ENCODE results near the gene ACTG1.

The ACTG1 gene

DNA sequence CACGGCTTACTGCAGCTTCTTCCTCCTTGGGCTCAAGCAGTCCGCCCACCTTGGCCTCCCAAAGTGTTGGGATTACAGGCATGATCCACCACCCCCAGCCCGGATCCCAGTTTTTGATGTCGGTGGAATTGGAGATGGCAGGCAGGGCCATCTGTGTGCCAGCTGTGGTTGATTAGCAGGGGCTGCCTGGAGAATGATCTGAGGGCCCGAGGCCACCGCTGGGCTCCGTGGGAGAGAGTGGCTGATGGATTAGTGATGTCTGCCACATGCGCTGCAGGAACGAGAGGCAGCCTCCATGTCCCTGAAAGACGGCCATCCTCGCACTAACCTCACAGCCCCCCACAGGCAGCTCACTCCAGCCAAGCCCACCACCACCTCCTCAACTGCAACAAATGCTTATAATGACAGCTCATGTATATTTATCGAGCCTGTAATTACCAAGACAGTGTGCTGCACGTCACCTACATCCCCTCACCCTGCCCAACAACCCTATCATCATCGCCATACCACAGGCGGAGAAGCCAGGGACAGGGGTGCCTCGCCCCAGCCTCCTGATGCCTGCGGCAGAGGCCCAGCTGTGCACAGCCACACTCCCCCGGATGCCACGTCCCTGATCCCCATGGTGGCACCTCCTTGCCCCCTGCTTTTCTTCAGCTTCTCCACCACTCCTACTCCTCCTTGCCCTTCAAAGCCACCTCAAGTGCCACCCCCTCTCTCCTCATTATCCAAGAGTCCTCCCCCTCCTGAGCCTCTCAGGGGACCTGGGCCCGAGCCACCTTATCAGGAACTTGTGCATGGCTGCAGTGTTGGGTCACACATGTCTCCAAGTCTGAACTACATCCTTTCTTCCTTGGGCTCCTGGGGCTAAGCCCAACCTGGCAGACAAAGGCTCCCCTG is 33.2 kb downstream of the ACTG1 start:
- DNase-seq = no peak

- DNase-seq = no peak
Observed at GRCh38 chr17:81478119-81478518, 34.5 kb downstream of the ACTG1 start.

DNA sequence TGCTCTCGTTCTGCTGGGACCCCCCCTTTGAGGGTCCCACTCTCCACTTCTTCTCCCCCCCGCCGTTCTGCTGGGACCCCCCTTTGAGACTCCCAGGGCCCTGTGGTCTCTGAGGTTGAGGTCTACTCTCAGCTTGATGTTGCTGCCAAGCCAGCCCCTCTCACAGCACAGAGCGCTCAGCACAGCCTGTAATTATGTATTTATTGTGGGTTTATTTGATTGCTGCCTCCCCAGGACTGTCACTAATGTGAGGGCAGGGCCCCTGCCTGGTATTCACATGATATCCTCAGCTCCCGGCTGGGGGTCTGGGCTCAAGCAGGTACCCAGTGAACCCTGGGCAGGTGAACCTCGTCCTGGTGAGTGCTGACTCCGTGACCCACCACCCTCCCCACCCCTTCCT is 35.4 kb downstream of the ACTG1 start:
- DNase-seq = no peak

DNA sequence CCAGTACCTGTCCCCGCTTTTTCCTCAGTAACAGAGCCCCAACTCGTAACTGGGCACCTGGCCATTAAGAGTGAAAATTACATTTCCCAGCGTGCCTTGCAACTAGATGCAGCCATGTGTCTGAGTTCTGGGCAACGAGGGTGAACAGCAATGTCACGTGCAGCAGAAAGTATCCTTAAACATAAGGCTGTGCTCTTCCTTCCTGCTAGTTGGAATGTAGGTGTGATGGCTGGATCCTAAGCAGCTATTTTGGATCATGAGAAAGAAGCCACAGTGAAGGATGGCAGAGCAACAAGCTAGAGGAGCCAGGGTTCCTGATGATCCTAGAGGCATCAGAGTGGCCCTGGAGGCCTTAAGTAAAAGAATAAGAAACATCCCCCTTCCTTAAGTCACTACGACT is 36.0 kb downstream of the ACTG1 start:
- DNase-seq = no peak

DNA sequence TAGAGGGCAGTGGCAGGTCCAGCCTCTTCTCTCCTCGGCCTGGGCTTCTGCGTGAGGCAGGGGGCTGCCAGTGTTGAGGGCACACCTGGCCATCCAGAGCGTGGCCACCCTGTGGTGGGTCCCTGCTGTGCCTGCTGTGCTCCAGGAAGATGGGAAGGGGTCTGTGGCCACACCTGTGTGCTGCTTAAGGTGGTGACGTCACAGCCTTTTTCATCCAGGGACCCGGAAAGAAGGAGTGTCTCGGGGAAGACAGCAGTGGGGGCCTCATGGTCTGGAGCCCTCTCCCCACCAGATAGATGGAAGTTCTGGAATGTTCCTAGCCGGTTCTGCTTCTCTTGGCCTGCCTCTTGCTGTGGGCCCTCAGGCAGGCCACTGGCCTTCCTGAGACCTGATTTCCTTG is 36.5 kb downstream of the ACTG1 start:
- no peak for DNase-seq

DNA sequence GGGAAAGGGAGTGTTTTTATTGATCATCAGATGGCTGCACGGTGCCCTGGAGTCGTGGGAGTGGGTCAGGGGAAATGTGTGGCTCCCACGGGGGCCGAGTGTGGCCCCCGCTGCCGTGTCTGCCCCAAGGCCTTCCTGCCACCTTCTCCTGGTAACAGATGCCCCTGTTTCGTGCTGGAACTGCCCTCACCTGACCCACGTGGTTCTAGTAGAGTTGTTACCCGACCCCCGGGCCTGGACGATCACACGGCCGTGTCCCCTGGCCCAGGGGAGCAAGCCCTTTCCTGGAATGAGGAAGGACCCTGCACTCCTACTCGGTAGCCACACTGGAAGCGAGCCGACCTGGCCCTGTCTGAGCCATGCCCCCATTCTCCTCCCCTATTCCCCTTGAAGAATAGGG is 37.6 kb downstream of the ACTG1 start:
- DNase-seq = no peak

DNA sequence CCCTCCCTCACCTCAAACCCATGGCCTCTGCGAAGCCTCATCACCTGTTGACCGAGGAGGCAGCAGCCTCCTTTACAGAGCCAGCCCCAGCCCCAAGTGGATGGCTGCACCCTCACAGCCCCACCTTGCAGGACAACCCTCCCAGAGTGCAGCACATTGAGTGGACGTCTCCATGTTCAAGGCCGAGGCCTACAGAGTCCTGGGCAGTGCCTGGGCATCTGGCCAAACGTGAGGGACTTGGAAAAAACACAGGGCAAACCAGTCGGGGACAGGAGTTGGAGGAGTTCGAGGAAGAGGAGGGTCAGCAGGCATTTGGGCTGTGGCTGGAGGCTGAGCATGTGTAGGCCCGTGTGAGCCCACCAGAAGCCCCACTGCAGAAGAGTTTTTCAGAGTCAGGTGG is 39.6 kb downstream of the ACTG1 start:
- no peak for DNase-seq

DNA sequence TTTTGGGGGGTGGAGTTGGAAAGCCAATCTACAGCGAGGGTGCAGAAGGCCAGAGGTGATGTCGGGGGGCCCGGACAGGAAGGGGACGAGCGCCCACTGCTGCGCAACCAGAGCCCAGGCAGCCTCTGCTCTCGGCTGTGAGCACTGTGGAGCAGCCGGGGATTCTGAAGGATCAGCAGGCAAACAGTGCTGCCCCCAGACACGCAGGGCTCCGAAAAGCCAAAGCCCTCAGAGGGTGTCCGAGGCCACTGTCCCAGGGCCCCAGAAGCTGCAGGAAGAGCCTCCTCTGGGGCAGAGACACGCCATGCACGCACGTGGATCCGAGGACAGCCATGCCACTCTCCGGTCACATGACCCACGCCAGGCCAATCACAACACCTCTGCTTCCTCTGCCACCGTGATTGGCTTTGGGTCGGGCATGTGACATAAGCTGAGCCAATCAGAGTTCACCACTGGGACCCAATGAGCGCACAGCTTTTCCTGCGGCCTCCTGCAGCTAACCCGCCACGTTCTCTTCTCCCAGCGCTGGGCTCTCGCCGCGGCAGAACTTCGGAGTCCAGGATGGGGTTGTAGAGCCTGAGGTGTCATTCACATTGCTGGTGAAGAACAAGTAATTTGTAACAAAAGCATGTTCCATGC is 40.7 kb downstream of the ACTG1 start:
- DNase-seq = no peak

- no peak for DNase-seq
Observed at GRCh38 chr17:81470944-81471817, 41.4 kb downstream of the ACTG1 start.

GRCh38 chr17:81470270-81470943 is 42.2 kb downstream of the ACTG1 start:
- DNase-seq = no peak

GRCh38 chr17:81469266-81469665 is 43.3 kb downstream of the ACTG1 start:
- no peak for DNase-seq

DNA sequence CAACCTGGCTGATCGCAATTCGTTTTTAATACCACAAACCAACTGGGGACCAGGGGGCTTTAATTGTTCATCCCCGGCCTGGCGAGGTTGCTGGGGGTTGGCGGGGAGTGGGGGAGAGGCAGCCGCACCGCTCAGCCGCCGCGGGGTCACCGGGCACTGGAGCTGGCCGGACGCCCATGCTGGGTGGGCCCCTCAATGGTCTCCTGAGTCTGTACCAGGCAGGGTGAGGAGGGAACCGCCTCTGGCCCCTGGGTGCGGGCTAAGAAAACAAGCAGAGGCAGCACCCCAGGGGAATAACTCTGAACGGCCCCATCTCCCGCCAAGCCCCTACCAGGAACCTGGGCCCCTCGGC is 43.9 kb downstream of the ACTG1 start:
- DNase-seq = no peak

GRCh38 chr17:81468111-81468769 is 44.4 kb downstream of the ACTG1 start:
- no peak for DNase-seq

DNA sequence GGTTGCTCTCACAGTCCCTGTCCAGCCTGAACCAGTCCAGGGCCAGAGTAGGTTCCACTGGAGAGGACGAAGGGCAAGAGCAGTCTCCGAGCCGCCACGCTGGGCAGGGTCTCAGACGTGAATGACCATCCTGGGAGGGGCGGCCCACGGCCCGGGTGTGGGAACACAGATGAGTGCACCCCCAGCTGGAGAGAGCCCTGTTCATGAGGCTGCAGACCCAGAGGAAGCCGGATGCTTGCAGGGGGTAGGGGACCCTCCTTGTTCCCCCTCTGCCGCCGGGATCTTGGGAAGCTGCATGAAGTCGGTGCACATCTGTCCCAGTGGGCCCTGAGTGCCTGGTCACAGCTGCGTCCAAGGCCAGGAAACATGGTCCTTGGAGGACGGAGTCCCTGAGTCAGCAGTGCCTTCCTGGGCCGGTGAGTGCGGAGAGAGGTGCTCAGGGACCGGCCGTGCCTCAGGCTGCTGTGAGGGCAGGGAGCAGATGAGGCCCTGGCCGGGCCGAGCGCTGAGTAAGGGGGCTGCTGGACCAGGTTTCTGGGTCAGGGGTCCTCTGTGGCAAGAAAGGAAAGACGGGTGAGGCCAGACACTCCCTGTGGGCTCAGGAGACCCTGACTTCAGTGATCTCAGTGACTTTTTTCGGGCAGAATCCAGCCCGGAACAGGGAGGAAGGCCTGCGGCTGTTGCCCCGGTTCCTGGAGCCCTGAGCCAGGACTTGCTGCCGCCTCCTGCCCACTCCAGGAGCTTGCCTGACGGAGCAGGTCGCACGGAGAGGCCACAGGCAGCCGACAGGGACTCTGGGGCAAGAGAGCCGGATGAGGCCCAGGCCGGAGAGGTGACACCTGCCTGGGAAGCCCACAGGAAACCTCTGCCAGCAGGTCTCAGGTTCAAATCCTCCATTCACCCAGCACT is 45.8 kb downstream of the ACTG1 start:
- DNase-seq = no peak

DNA sequence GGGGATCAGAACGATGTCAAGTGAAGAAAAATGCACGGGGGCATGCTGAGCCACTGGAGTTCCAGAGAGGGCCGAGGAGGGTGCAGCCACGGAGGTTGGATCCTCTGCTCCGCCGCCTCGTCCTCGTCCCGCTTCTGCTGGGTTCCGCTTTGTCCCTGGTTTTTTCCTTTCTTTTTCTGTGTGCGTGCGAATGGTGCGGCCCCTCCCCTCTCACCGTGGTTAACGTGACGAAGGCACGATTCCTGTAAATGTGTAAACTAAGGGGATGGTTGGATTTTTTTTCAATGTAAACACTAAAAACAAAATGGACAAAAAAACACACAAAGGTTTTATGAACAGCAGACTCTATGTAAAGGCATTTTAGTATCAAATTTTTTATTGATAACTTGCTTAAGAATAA is 46.7 kb downstream of the ACTG1 start:
- DNase-seq = no peak

DNA sequence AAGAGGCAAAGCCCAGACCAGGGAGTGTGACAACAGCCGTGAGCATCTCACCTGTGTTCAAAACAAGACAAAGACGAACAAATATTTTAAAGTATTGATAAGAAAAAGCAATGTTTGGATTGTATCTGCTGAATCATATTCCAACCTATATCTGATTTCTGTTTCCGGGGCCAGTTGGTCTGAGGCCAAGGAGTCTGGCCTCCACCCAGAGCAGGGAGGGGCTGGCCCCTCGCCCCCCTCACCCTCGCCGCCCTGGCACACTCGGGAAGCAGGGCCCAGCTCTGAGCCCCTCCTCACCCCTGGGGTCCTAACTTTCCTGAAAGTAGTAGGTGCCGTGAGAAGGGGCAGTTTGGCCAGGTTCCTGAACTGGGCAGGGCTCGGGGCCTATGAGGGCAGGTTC is 48.0 kb downstream of the ACTG1 start:
- DNase-seq = no peak

GRCh38 chr17:81463506-81463905 is 49.1 kb downstream of the ACTG1 start:
- DNase-seq = no peak

GRCh38 chr17:81462506-81463125 is 50.0 kb downstream of the ACTG1 start:
- DNase-seq = no peak

DNA sequence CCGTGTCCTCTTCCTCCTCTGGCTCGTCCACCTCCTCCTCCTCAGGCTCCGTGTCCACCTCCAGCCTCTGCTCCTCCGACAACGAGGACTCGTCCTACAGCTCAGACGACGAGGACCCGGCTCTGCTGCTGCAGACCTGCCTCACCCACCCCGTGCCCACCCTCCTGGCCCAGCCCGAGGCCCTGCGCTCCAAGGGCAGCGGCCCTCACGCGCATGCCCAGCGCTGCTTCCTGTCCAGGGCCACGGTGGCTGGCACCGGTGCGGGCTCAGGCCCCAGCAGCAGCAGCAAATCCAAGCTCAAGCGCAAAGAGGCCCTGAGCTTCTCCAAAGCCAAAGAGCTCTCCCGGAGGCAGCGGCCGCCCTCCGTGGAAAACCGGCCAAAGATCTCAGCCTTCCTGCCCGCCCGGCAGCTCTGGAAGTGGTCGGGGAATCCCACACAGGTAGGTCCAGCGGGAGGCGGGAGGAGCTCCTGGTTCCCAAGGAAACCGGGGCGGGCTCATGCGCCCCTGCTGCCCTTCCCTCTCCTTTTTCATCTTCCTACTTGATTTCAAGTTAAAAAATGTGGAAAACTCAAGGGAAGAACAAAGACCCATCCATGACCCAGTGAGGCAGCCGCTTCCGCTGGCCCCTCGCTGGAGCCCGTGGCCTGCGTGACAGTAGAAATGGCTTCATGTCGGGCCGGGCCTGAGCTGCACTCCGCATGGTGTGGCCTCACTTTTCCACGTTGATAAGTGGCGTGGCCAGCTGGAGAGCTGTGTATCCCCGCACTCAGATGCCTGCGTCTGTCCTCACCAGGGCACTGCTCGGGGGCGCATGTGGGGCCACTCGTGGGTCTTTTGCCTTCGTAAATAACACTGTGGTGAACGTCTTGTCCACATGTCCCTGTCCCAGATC is 50.7 kb downstream of the ACTG1 start:
- no peak for DNase-seq
